ENCODE measurements around the gene SFRP2.

DNA sequence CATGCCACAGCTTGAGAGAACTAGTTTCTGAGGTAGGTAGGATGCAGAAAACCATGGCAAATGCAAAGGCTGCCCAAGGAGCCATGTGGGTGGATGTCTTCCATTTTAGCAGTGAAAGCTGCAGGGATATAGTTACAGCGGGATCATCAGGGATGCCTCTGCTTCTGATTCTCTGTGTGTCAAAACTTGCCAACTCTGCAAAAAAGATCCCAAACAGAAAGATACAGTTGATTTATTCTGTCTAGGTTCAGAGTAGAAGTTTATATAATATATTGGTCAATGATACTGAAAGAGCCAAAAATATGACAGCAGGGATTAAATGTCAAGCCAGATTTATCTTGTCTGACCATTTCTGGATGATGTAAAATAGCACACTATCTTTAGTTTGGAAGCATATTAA, 42.4 kb upstream of the SFRP2 start:
- TF ChIP-seq, protein P1, sequence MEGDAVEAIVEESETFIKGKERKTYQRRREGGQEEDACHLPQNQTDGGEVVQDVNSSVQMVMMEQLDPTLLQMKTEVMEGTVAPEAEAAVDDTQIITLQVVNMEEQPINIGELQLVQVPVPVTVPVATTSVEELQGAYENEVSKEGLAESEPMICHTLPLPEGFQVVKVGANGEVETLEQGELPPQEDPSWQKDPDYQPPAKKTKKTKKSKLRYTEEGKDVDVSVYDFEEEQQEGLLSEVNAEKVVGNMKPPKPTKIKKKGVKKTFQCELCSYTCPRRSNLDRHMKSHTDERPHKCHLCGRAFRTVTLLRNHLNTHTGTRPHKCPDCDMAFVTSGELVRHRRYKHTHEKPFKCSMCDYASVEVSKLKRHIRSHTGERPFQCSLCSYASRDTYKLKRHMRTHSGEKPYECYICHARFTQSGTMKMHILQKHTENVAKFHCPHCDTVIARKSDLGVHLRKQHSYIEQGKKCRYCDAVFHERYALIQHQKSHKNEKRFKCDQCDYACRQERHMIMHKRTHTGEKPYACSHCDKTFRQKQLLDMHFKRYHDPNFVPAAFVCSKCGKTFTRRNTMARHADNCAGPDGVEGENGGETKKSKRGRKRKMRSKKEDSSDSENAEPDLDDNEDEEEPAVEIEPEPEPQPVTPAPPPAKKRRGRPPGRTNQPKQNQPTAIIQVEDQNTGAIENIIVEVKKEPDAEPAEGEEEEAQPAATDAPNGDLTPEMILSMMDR (IDR thresholded peaks at IDR 0.05) = no peak
- no peak for TF ChIP-seq POLR2A (IDR thresholded peaks at IDR 0.05)

Measured in Peyer's patch (tissue), 4 donors.